ENCODE data around the gene KLHDC8B.
"Not testable (repeated sequence)": the region's sequence is repeated elsewhere in the genome, so short reads cannot be mapped to it uniquely, and the experiment has no call there.

Gene KLHDC8B

DNA sequence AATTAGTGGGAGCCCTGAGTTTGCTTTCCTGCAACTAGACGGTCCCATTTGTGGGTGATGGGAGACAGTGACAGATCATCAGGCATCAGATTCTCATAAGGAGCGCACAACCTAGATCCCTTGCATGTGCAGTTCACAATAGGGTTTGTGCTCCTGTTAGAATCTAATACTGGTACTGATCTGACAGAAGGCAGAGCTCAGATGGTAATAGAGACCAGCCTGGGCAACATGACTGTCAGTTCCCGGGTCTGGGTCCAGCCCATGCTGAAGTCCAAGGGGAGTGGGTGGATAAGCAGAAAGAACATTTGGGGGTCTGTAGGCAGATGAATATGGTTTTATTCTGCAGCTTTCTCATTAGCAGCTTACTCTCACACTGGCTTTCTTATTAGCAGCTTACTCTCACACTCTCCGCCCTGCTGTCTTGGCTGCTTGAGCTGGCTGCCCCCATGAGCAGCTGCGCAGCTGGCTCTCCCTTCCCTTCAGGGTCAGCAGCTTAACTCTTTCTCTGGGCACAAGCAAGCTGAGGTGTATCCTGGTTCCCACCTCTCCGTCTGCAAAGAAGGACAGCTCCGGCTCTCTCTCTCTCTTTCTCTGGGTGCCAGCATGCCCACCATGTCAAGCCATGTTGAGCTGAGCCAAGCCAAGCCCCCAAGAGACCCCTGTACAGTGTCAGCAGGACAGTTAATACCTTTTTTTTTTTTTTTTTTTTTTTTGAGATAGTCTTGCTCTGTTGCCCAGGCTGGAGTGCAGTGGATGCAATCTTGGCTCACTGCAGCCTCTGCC, 46.5 kb downstream of the KLHDC8B start:
- in situ Hi-C loops (cut with MboI; ENCODE audit: low sequenced_read_pairs, unreplicated experiment): no loop called here
- DNase-seq (ENCODE audit: low spot score): no peak
- TF ChIP-seq, protein P1, sequence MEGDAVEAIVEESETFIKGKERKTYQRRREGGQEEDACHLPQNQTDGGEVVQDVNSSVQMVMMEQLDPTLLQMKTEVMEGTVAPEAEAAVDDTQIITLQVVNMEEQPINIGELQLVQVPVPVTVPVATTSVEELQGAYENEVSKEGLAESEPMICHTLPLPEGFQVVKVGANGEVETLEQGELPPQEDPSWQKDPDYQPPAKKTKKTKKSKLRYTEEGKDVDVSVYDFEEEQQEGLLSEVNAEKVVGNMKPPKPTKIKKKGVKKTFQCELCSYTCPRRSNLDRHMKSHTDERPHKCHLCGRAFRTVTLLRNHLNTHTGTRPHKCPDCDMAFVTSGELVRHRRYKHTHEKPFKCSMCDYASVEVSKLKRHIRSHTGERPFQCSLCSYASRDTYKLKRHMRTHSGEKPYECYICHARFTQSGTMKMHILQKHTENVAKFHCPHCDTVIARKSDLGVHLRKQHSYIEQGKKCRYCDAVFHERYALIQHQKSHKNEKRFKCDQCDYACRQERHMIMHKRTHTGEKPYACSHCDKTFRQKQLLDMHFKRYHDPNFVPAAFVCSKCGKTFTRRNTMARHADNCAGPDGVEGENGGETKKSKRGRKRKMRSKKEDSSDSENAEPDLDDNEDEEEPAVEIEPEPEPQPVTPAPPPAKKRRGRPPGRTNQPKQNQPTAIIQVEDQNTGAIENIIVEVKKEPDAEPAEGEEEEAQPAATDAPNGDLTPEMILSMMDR (IDR thresholded peaks at IDR 0.05; ENCODE audit: borderline replicate concordance, control extremely low read depth, extremely low read depth, insufficient read depth, missing control alignments): no peak

DNA sequence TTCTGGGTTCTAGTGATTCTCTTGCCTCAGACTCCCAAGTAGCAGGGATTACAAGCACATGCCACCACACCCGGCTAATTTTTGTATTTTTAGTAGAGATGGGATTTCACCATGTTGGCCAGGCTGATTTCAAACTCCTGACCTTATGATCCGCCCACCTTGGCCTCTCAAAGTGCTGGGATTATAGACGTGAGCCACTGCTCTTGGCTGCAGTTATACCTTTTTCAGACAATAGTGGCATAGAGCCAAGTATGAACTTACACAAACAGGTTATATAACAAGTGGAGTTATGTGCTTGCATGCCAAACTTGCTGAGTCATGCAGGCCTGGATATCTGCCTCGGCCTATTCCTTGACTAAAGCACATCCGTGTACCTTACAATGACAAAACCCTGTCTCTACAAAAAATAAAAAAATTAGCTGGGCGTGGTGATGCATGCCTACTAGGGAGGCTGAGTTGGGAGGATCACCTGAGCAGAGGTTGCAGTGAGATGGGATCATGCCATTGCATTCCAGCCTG, 47.1 kb downstream of the KLHDC8B start:
- in situ Hi-C loops (cut with MboI; ENCODE audit: low sequenced_read_pairs, unreplicated experiment); DNase-seq (ENCODE audit: low spot score): not testable (repeated sequence)

DNA sequence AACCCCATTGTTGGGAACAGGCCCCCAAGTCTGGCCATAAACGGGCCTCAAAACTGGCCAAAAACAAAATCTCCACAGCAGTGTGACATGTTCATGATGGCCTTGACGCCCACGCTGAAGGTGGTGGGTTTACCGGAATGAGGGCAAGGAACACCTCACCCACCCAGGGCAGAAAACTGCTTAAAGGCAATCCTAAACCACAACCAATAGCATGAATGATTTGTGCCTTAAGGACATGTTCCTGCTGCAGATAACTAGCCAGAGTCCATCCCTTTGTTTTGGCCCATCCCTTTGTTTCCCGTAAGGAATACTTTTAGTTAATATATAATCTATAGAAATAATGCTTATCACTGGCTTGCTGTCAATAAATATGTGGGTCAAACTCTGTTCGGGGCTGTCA, 47.7 kb downstream of the KLHDC8B start:
- DNase-seq (ENCODE audit: low spot score): no peak
- TF ChIP-seq, protein P1 (IDR thresholded peaks at IDR 0.05; ENCODE audit: borderline replicate concordance, control extremely low read depth, extremely low read depth, insufficient read depth, missing control alignments): no peak
- in situ Hi-C loops (cut with MboI; ENCODE audit: low sequenced_read_pairs, unreplicated experiment): no loop called here

DNA sequence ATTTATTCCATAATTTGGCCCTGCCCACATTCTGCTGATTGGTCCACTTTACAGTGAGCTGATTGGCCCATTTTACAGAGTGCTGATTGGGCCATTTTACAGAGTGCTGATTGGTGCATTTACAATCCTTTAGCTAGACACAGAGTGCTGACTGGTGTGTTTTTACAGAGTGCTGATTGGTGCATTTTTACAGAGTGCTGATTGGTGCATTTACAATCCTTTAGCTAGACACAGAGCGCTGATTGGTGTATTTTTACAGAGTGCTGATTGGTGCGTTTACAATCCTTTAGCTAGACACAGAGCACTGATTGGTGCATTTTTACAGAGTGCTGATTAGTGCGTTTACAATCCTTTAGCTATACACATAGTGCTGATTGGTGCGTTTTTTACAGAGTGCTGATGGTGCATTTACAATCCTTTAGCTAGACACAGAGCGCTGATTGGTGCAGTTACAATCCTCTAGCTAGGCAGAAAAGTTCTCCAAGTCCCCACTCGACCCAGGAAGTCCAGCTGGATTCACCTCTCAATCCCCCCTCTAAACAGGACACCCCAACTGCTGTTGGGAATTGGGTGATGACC, 49.7 kb downstream of the KLHDC8B start:
- in situ Hi-C loops (cut with MboI; ENCODE audit: low sequenced_read_pairs, unreplicated experiment); DNase-seq (ENCODE audit: low spot score): not testable (repeated sequence)

DNA sequence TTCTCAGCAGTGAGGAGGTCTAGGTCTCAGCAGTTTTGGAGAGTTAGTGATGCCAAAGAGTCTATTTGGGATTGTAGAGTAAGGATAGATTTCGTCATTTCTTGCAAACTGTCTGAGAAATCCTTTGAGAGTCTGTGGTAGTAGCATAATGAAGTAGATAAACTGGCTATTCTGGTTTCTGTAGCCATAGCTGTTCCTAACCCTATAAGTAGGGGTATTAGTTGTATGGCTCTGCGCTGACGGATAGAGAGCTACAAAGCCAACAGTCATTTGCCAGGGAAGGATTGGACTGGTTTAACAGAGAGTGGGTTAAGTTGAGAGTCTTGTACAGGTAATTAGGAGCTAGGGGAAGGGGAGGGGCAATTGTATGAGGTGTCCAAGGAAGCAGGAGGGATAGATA, 50.6 kb downstream of the KLHDC8B start:
- in situ Hi-C loops (cut with MboI; ENCODE audit: low sequenced_read_pairs, unreplicated experiment): no loop called here
- TF ChIP-seq, protein P1 (IDR thresholded peaks at IDR 0.05; ENCODE audit: borderline replicate concordance, control extremely low read depth, extremely low read depth, insufficient read depth, missing control alignments): no peak

More for the DNA sequence above, 50.6 kb downstream of the KLHDC8B start:
- DNase-seq (ENCODE audit: low spot score): no peak

All from GM13976 (cell line).